ENCODE measurements around the gene MARF1. TPM values are rescaled to one million over a fixed set of nuclear protein-coding genes. Genes with fewer than 3 reads are reported as not detected.
"Not testable (repeated sequence)": the region's sequence is repeated elsewhere in the genome, so short reads cannot be mapped to it uniquely, and the experiment has no call there.

MARF1 gene
- polyA plus RNA-seq, 1 donor (not counting 4 experiments of a cell fraction or from before 2014, with no cell fraction given): 12.5 TPM

GRCh38 chr16:15571557-15571956 lies 71.4 kb downstream of the MARF1 start:
- Histone ChIP-seq H3K4me3 (ENCODE audit: control insufficient read depth in 2 of 3, extremely low read depth in 1 of 3, insufficient read depth in 2 of 3, low read depth in 1 of 3, low read length in 3 of 3) (no peak overlapping the region), H3K9me3 (ENCODE audit: control insufficient read depth, low read depth, low read length) (no peaks in the 10 kb centered on the region), H3K4me2 (ENCODE audit: control insufficient read depth, extremely low read depth, insufficient read depth, low read depth, low read length) (no peak overlapping the region), H3K36me3 (ENCODE audit: control insufficient read depth in 2 of 2, extremely low read depth in 1 of 2, insufficient read depth in 2 of 2, low read length in 2 of 2) (no peaks in the 10 kb centered on the region), H4K20me1 (ENCODE audit: control insufficient read depth, extremely low read depth, insufficient read depth, low read length) (no peaks in the 10 kb centered on the region), H3K9me1 (ENCODE audit: control insufficient read depth, extremely low read depth, insufficient read depth, low read length) (no peaks in the 10 kb centered on the region), H3K79me2 (ENCODE audit: control insufficient read depth, insufficient read depth, low read length) (no peaks in the 10 kb centered on the region), H3K4me1 (ENCODE audit: control insufficient read depth, extremely low read depth, insufficient read depth, low read length) (no peaks in the 10 kb centered on the region), H2AFZ (ENCODE audit: control insufficient read depth, low read length) (no peak overlapping the region), H3K27ac (ENCODE audit: control insufficient read depth, insufficient read depth, low read length) (no peak overlapping the region), H3K27me3 (ENCODE audit: control insufficient read depth, extremely low read depth, insufficient read depth, low read length) (no peaks in the 10 kb centered on the region), H3K9ac (ENCODE audit: control insufficient read depth, extremely low read depth, insufficient read depth, low read length) (no peak overlapping the region)
- FAIRE-seq (no peak), DNase-seq (ENCODE audit: low read depth, low spot score) (no peak)
- dilution Hi-C loops (cut with MboI; ENCODE audit: extremely low pct_ligation_motif_present, low sequenced_read_pairs): no loop called here
- TF ChIP-seq CTCF (optimal IDR thresholded peaks at IDR 0.05 in 1 of 3, IDR thresholded peaks at IDR 0.05 in 1 of 3, conservative IDR thresholded peaks at IDR 0.05 in 1 of 3; ENCODE audit: extremely low read depth in 1 of 3, insufficient read depth in 2 of 3, low read length in 3 of 3) (no peak), EZH2 (IDR thresholded peaks at IDR 0.05; ENCODE audit: low read length) (no peak)

GRCh38 chr16:15570666-15571065 lies 72.3 kb downstream of the MARF1 start:
- H3K36me3 ChIP-seq (ENCODE audit: control insufficient read depth in 2 of 2, extremely low read depth in 1 of 2, insufficient read depth in 2 of 2, low read length in 2 of 2); H3K27ac ChIP-seq (ENCODE audit: control insufficient read depth, insufficient read depth, low read length); H3K79me2 ChIP-seq (ENCODE audit: control insufficient read depth, insufficient read depth, low read length); H3K4me3 ChIP-seq (ENCODE audit: control insufficient read depth in 2 of 3, extremely low read depth in 1 of 3, insufficient read depth in 2 of 3, low read depth in 1 of 3, low read length in 3 of 3); H3K9me1 ChIP-seq (ENCODE audit: control insufficient read depth, extremely low read depth, insufficient read depth, low read length); H3K9ac ChIP-seq (ENCODE audit: control insufficient read depth, extremely low read depth, insufficient read depth, low read length); H4K20me1 ChIP-seq (ENCODE audit: control insufficient read depth, extremely low read depth, insufficient read depth, low read length); H3K4me2 ChIP-seq (ENCODE audit: control insufficient read depth, extremely low read depth, insufficient read depth, low read depth, low read length); H3K4me1 ChIP-seq (ENCODE audit: control insufficient read depth, extremely low read depth, insufficient read depth, low read length); H3K9me3 ChIP-seq (ENCODE audit: control insufficient read depth, low read depth, low read length); H3K27me3 ChIP-seq (ENCODE audit: control insufficient read depth, extremely low read depth, insufficient read depth, low read length); FAIRE-seq; dilution Hi-C loops (cut with MboI; ENCODE audit: extremely low pct_ligation_motif_present, low sequenced_read_pairs); H2AFZ ChIP-seq (ENCODE audit: control insufficient read depth, low read length); DNase-seq (ENCODE audit: low read depth, low spot score): not testable (repeated sequence)

GRCh38 chr16:15567823-15568222 lies 75.1 kb downstream of the MARF1 start:
- no peak overlapping the region for H3K9ac ChIP-seq (ENCODE audit: control insufficient read depth, extremely low read depth, insufficient read depth, low read length)
- H3K79me2 ChIP-seq (ENCODE audit: control insufficient read depth, insufficient read depth, low read length): no peaks in the 10 kb centered on the region
- no peak overlapping the region for H2AFZ ChIP-seq (ENCODE audit: control insufficient read depth, low read length)
- no peaks in the 10 kb centered on the region for H3K9me3 ChIP-seq (ENCODE audit: control insufficient read depth, low read depth, low read length)
- FAIRE-seq: no peak
- no peaks in the 10 kb centered on the region for H4K20me1 ChIP-seq (ENCODE audit: control insufficient read depth, extremely low read depth, insufficient read depth, low read length)
- dilution Hi-C loops (cut with MboI; ENCODE audit: extremely low pct_ligation_motif_present, low sequenced_read_pairs): no loop called here
- no peaks in the 10 kb centered on the region for H3K4me1 ChIP-seq (ENCODE audit: control insufficient read depth, extremely low read depth, insufficient read depth, low read length)
- DNase-seq (ENCODE audit: low read depth, low spot score): no peak
- H3K27me3 ChIP-seq (ENCODE audit: control insufficient read depth, extremely low read depth, insufficient read depth, low read length): no peaks in the 10 kb centered on the region
- H3K36me3 ChIP-seq (ENCODE audit: control insufficient read depth in 2 of 2, extremely low read depth in 1 of 2, insufficient read depth in 2 of 2, low read length in 2 of 2): no peaks in the 10 kb centered on the region
- H3K9me1 ChIP-seq (ENCODE audit: control insufficient read depth, extremely low read depth, insufficient read depth, low read length): no peaks in the 10 kb centered on the region
- no peak for TF ChIP-seq EZH2 (IDR thresholded peaks at IDR 0.05; ENCODE audit: low read length)
- no peak for TF ChIP-seq CTCF (optimal IDR thresholded peaks at IDR 0.05 in 1 of 3, IDR thresholded peaks at IDR 0.05 in 1 of 3, conservative IDR thresholded peaks at IDR 0.05 in 1 of 3; ENCODE audit: extremely low read depth in 1 of 3, insufficient read depth in 2 of 3, low read length in 3 of 3)
- no peak overlapping the region for H3K27ac ChIP-seq (ENCODE audit: control insufficient read depth, insufficient read depth, low read length)
- no peak overlapping the region for H3K4me3 ChIP-seq (ENCODE audit: control insufficient read depth in 2 of 3, extremely low read depth in 1 of 3, insufficient read depth in 2 of 3, low read depth in 1 of 3, low read length in 3 of 3)
- H3K4me2 ChIP-seq (ENCODE audit: control insufficient read depth, extremely low read depth, insufficient read depth, low read depth, low read length): no peak overlapping the region
